Upper lobe of left lung (tissue), 6 donors: Measurements from ENCODE around the gene GCC2. TPM values are rescaled to one million over a fixed set of nuclear protein-coding genes. Genes with fewer than 3 reads are reported as not detected.
"Not testable (repeated sequence)": the region's sequence is repeated elsewhere in the genome, so short reads cannot be mapped to it uniquely, and the experiment has no call there.

ENCODE experiments used
- ATAC-seq, 2 donors: fragments of 200-7000 bp; cut with Tn5 transposase; one replicate each; pipeline ENCODE4 v1.9.1; 2022; ENCODE audit warnings: mild to moderate bottlenecking in 2 of 2, moderate library complexity in 2 of 2; ENCODE audit not compliant: low FRiP score in 2 of 2
- DNase-seq, 2 donors: peaks; one replicate each; pipeline ENCODE4 v3.0.0-alpha.2; 2019 to 2020
- H3K27ac ChIP-seq, 4 donors: fragments of 200-600 bp; sonication (generic); one replicate each; pipeline ENCODE4 v1.5.1; 2016 to 2019
- H3K27me3 ChIP-seq, 4 donors: fragments of 200-600 bp; sonication (generic); one replicate each; pipeline ENCODE4 v1.5.1; 2017 to 2019
- H3K36me3 ChIP-seq, 4 donors: fragments of 200-600 bp; sonication (generic); one replicate each; pipeline ENCODE4 v1.5.1; 2016 to 2019
- H3K4me1 ChIP-seq, 4 donors: fragments of 200-600 bp; sonication (generic); one replicate each; pipeline ENCODE4 v1.5.1; 2018 to 2019
- H3K4me3 ChIP-seq, 4 donors: fragments of 200-600 bp; sonication (generic); one replicate each; pipeline ENCODE4 v1.5.1; 2017 to 2019; ENCODE audit warnings: mild to moderate bottlenecking in 2 of 4, moderate library complexity in 1 of 4
- H3K9me3 ChIP-seq, 4 donors: fragments of 200-600 bp; sonication (generic); one replicate each; pipeline ENCODE4 v1.5.1; 2018 to 2019
- CTCF ChIP-seq, 6 experiments: fragments of 450-650 bp in 4 of 6; fragments of 200-600 bp in 2 of 6; sonication (generic) in 2 of 6; IDR thresholded peaks; one replicate each; pipeline ENCODE4 v1.5.1; 2016 to 2019; ENCODE audit warnings: antibody characterized with exemption in 6 of 6
- EP300 ChIP-seq, 4 donors: sonication (generic); formaldehyde crosslinking; IDR thresholded peaks; one replicate each; pipeline ENCODE4 v1.5.1; 2017; ENCODE audit warnings: antibody characterized with exemption in 4 of 4, control low read depth in 2 of 4
- POLR2A ChIP-seq, 4 donors: fragments of 450-650 bp; IDR thresholded peaks; one replicate each; pipeline ENCODE4 v1.5.1; 2016 to 2017; ENCODE audit warnings: antibody characterized with exemption in 4 of 4, mild to moderate bottlenecking in 2 of 4
- POLR2AphosphoS5 ChIP-seq, 2 donors: sonication (generic); formaldehyde crosslinking; IDR thresholded peaks; one replicate each; pipeline ENCODE4 v1.5.1; 2017; ENCODE audit warnings: antibody characterized with exemption in 2 of 2
- WGBS, 2 donors: methylation state at CpG; one replicate each; pipeline ENCODE4 v1.1.5; 2017 to 2018; 5-methylcytosine and 5-hydroxymethylcytosine counted together
- total RNA-seq, 6 donors: library from RNA; depleted of rRNA in 4 of 6; stranded (reverse); fragments of >200 nt in 4 of 6; gene quantifications; one replicate each; pipeline versions ENCODE4 v1.1.0 to v1.2.1, GENCODE V29; 2016 to 2021
- donor health status: DM: no; HTN: no; CAD: no; lungs with moderate emphysema.
- donor health status: DM: no; HTN: yes; CAD: no; lungs with severe emphysema.

Gene GCC2
- total RNA-seq, 6 donors from 2014 or later: 30.7 to 96.4 (median 37.8) TPM

GRCh38 chr2:108525258-108525657 lies 76.3 kb downstream of the GCC2 start:
- not testable (repeated sequence) for H3K27me3 ChIP-seq, H3K36me3 ChIP-seq, DNase-seq, H3K27ac ChIP-seq, H3K4me1 ChIP-seq, ATAC-seq, H3K9me3 ChIP-seq, H3K4me3 ChIP-seq

GRCh38 chr2:108531674-108532055 lies 82.7 kb downstream of the GCC2 start:
- no peak for TF ChIP-seq EP300 (IDR thresholded peaks at IDR 0.05)
- 91 to 94% methylated on average over 5 of the region's 5 CpGs for WGBS, 2 donors
- Histone ChIP-seq H3K27ac (no peak overlapping the region), H3K36me3 (no peaks in the 10 kb centered on the region), H3K4me1 (peaks cover 4 to 17% (median 8%) of the 10 kb centered on the region in 4 donors), H3K4me3 (no peak overlapping the region), H3K9me3 (no peaks in the 10 kb centered on the region), H3K27me3 (no peaks in the 10 kb centered on the region)
- ATAC-seq (no peak), DNase-seq (no peak)

GRCh38 chr2:108533832-108534583 lies 85.0 kb downstream of the GCC2 start, which contains the start of gene LIMS1:
Gene LIMS1, plus strand, starts transcription at chr2:108534470. Its CDS starts 93 bp downstream, at chr2:108534563.
- no peaks in the 10 kb centered on the region for H3K27me3 ChIP-seq
- DNase-seq (peak; percentile 94 to 99), ATAC-seq (peak; percentile 98 to 99)
- 0 to 5% methylated on average over 7 to 26 of the region's 87 CpGs for WGBS, 2 donors
- peaks cover 6 to 18% (median 12%) of the 10 kb centered on the region in 4 donors for H3K4me1 ChIP-seq
- H3K9me3 ChIP-seq: no peaks in the 10 kb centered on the region
- H3K4me3 ChIP-seq: peak within 1 kb of the TSS; percentile 48 to 58 (median 52)
- peak within 1 kb of the TSS; percentile 87 to 90 (median 88) for H3K27ac ChIP-seq
- TF ChIP-seq POLR2A (IDR thresholded peaks at IDR 0.05) (peak; percentile 68 to 89 (median 74)), POLR2AphosphoS5 (IDR thresholded peaks at IDR 0.05) (peak; percentile 52 to 87), EP300 (IDR thresholded peaks at IDR 0.05) (peak in 1 of 4 donors; percentile 3), CTCF (IDR thresholded peaks at IDR 0.05) (peak in 2 of 6 experiments; percentile 23 to 32)
- H3K36me3 ChIP-seq: no peaks in the 10 kb centered on the region

- DNase-seq (peak in 1 of 2 donors; percentile 31), ATAC-seq (no peak)
- Histone ChIP-seq H3K4me1 (peaks cover 6 to 18% (median 12%) of the 10 kb centered on the region in 4 donors), H3K27ac (peak overlapping the region; percentile 87 to 90 (median 88)), H3K4me3 (peak overlapping the region; percentile 48 to 58 (median 52)), H3K27me3 (no peaks in the 10 kb centered on the region), H3K36me3 (no peaks in the 10 kb centered on the region), H3K9me3 (no peaks in the 10 kb centered on the region)
- 1% methylated on average over 10 to 24 of the region's 57 CpGs for WGBS, 2 donors
- TF ChIP-seq CTCF (IDR thresholded peaks at IDR 0.05) (peak in 1 of 6 experiments; percentile 4), POLR2A (IDR thresholded peaks at IDR 0.05) (no peak), EP300 (IDR thresholded peaks at IDR 0.05) (no peak), POLR2AphosphoS5 (IDR thresholded peaks at IDR 0.05) (no peak)
These were observed 85.8 kb downstream of the GCC2 start for GRCh38 chr2:108534584-108535356.

- DNase-seq (no peak), ATAC-seq (no peak)
- H3K36me3 ChIP-seq: no peaks in the 10 kb centered on the region
- H3K27me3 ChIP-seq: no peaks in the 10 kb centered on the region
- peak overlapping the region; percentile 87 to 90 (median 88) for H3K27ac ChIP-seq
- no peaks in the 10 kb centered on the region for H3K9me3 ChIP-seq
- H3K4me1 ChIP-seq: peaks cover 6 to 18% (median 12%) of the 10 kb centered on the region in 4 donors
- no peak for TF ChIP-seq POLR2A (IDR thresholded peaks at IDR 0.05)
- TF ChIP-seq POLR2AphosphoS5 (IDR thresholded peaks at IDR 0.05): no peak
- TF ChIP-seq EP300 (IDR thresholded peaks at IDR 0.05): no peak
- no peak for TF ChIP-seq CTCF (IDR thresholded peaks at IDR 0.05)
- WGBS, 2 donors: 27 to 38% methylated on average over 9 of the region's 9 CpGs
- peak overlapping the region; percentile 48 to 58 (median 52) for H3K4me3 ChIP-seq
These were observed 86.3 kb downstream of the GCC2 start for GRCh38 chr2:108535357-108535631.
